C4-2B (cell line): ENCODE measurements around the gene TOP3B.

ENCODE experiments used
- H3K27ac ChIP-seq: fragments of 450-650 bp; 2 replicates; pipeline ENCODE4 v1.5.1; 2017
- CTCF ChIP-seq: fragments of 450-650 bp; conservative IDR thresholded peaks from 2 replicates; pipeline ENCODE4 v1.5.1; 2017; ENCODE audit warnings: mild to moderate bottlenecking
- ZFX ChIP-seq: fragments of 450-650 bp; IDR thresholded peaks from 2 replicates; pipeline ENCODE4 v1.6.1; 2017

TOP3B gene

GRCh38 chr22:21949948-21950347 lies 32.6 kb downstream of the TOP3B start:
- H3K27ac ChIP-seq: no peak overlapping the region
- no peak for TF ChIP-seq CTCF
- no peak for TF ChIP-seq ZFX

GRCh38 chr22:21949569-21949918 lies 33.0 kb downstream of the TOP3B start:
- H3K27ac ChIP-seq: no peak overlapping the region
- TF ChIP-seq ZFX: no peak
- TF ChIP-seq CTCF: no peak

GRCh38 chr22:21948824-21949568 lies 33.6 kb downstream of the TOP3B start:
- TF ChIP-seq ZFX: no peak
- no peak for TF ChIP-seq CTCF

GRCh38 chr22:21948390-21948789 lies 34.2 kb downstream of the TOP3B start:
- TF ChIP-seq ZFX (no peak), CTCF (no peak)
- H3K27ac ChIP-seq: no peak overlapping the region

More at GRCh38 chr22:21948824-21949568, 33.6 kb downstream of the TOP3B start:
- no peak overlapping the region for H3K27ac ChIP-seq

- no peak overlapping the region for H3K27ac ChIP-seq
- TF ChIP-seq ZFX (no peak), CTCF (peak; percentile 32; the same call in 1 of the 2 replicates)
These were observed 35.3 kb downstream of the TOP3B start for GRCh38 chr22:21947040-21948014.

- TF ChIP-seq CTCF: no peak
- TF ChIP-seq ZFX: no peak
- no peak overlapping the region for H3K27ac ChIP-seq
These were observed 36.2 kb downstream of the TOP3B start for GRCh38 chr22:21946262-21946925.
